Measurements from ENCODE around the gene ASB12.

ASB12 gene

GRCh38 chrX:64205735-64206501, 24.5 kb downstream of the ASB12 start:
- CTCF ChIA-PET, result interaction anchor here (0.5 kb wide), 1 partner anchor 877 kb away, joined by 3 read pairs; no protein-coding TSS in a partner anchor
- POLR2A ChIA-PET (ENCODE audit: low non-redundant PET), result interaction anchor here (0.5 kb wide), 1 partner anchor 65 kb away, joined by 3 read pairs; no protein-coding TSS in a partner anchor
- peak overlapping the region; percentile 91 for H3K27ac ChIP-seq
- TF ChIP-seq CTCF (conservative IDR thresholded peaks at IDR 0.05; ENCODE audit: low read depth), result no peak
- DNase-seq (ENCODE audit: low spot score), result peak; percentile 92

GRCh38 chrX:64205441-64205734, 25.0 kb downstream of the ASB12 start, which contains the start of gene AMER1:
AMER1 (minus strand) TSS chrX:64205708; CDS start chrX:64193286, 12,422 bp downstream.
- H3K27ac ChIP-seq, result peak within 1 kb of the TSS; percentile 91
- CTCF ChIA-PET, result no interaction called here
- no peak for TF ChIP-seq CTCF (conservative IDR thresholded peaks at IDR 0.05; ENCODE audit: low read depth)
- POLR2A ChIA-PET (ENCODE audit: low non-redundant PET), result interaction anchor here (0.5 kb wide), 1 partner anchor 65 kb away, joined by 3 read pairs; no protein-coding TSS in a partner anchor
- DNase-seq (ENCODE audit: low spot score), result no peak

GRCh38 chrX:64204701-64205440, 25.5 kb downstream of the ASB12 start:
- peak; percentile 27 for DNase-seq (ENCODE audit: low spot score)

GRCh38 chrX:64204252-64204651, 26.2 kb downstream of the ASB12 start:
- ChIA-PET POLR2A (ENCODE audit: low non-redundant PET) (no interaction called here), CTCF (no interaction called here)
- no peak for TF ChIP-seq CTCF (conservative IDR thresholded peaks at IDR 0.05; ENCODE audit: low read depth)
- H3K27ac ChIP-seq, result peak overlapping the region; percentile 91
- DNase-seq (ENCODE audit: low spot score), result no peak

More at GRCh38 chrX:64204701-64205440, 25.5 kb downstream of the ASB12 start:
- ChIA-PET CTCF (no interaction called here), POLR2A (ENCODE audit: low non-redundant PET) (interaction anchor here (0.5 kb wide), 1 partner anchor 66 kb away, joined by 3 read pairs; no protein-coding TSS in a partner anchor)
- H3K27ac ChIP-seq, result peak overlapping the region; percentile 91
- TF ChIP-seq CTCF (conservative IDR thresholded peaks at IDR 0.05; ENCODE audit: low read depth), result no peak

GRCh38 chrX:64202808-64203325, 27.5 kb downstream of the ASB12 start:
- no peak for DNase-seq (ENCODE audit: low spot score)
- TF ChIP-seq CTCF (conservative IDR thresholded peaks at IDR 0.05; ENCODE audit: low read depth), result no peak
- ChIA-PET CTCF (no interaction called here), POLR2A (ENCODE audit: low non-redundant PET) (no interaction called here)
- H3K27ac ChIP-seq, result no peak overlapping the region

GRCh38 chrX:64198036-64198435, 32.4 kb downstream of the ASB12 start:
- ChIA-PET CTCF (no interaction called here), POLR2A (ENCODE audit: low non-redundant PET) (no interaction called here)
- no peak for TF ChIP-seq CTCF (conservative IDR thresholded peaks at IDR 0.05; ENCODE audit: low read depth)
- DNase-seq (ENCODE audit: low spot score), result no peak
- H3K27ac ChIP-seq, result no peak overlapping the region

All from RWPE1 (cell line).